Caki2 (cell line): Measurements from ENCODE around the gene ATP1A2. TPM values are rescaled to one million over a fixed set of nuclear protein-coding genes. Genes with fewer than 3 reads are reported as not detected.
"Not testable (repeated sequence)": the region's sequence is repeated elsewhere in the genome, so short reads cannot be mapped to it uniquely, and the experiment has no call there.

Experiments used
- DNase-seq: peaks from one replicate; pipeline ENCODE4 v3.0.0-alpha.2; 2015; ENCODE audit warnings: low read depth
- in situ Hi-C: cut with HindIII; loops from 2 replicates; pipeline ENCODE4 v1.10.0; 2016; ENCODE audit warnings: low sequenced_read_pairs, low pct_unique_long_range_greater_than_20kb, mixed read lengths
- total RNA-seq: library from RNA; depleted of rRNA; stranded (reverse); fragments of >200 nt; shearing (Covaris generic); gene quantifications from 2 replicates; pipeline ENCODE4 v1.2.3, GENCODE V29; 2014; ENCODE audit warnings: low replicate concordance

Gene ATP1A2
- total RNA-seq, 1 experiment from 2014 or later, result not detected

DNA sequence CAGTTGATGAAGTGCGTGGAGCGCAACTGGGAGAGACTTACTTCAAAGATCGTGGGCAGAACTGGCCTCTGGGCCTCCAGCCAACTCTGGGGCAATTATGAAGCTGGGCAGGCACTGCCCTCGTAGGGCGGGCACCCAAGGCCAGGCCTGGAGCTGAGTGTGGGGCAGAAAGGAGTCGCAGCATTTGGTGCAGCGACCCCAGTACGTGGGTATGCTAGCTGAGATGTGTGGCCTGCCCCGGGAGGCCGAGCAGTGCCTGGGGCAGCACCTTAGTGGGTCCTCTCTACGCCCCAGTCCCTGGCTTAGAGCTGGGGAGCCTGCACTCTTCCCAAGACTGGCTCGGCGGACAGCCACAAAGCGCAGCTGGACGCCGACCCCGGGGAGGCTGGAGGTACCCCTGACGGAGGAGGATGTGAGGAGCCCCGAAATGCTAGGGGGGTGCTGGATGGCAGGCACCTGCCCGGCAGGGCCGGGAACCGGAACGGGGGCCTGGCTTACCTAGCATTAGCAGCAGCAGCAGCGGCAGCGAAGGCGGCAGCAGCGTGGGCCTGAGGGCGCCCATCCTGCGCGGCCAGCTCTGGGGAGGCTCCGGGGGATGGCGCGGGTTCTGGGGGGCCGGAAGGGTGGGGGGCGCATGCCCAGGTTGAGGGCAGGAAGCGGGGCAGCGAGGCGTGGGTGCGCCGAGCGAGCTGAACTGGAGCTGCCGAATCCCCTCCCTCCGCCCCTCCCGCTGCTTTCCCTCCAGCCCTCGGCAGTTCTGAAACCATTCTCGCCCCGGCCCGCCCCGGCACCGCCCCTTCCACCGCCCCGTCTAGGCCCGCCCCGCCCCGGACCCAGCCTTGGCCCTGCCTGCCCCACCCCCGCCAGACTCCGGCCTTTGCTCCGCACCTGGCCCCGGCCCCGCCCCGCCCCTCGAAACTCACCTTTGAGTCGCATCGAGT, 17.4 kb upstream of the ATP1A2 start, which contains the start of gene IGSF8:
IGSF8 (minus strand) TSS at position 709 of the 941 bp plus-strand sequence; CDS start at position 562, 147 bp downstream.
- in situ Hi-C loops, result no loop called here
- peak; percentile 43 for DNase-seq

DNA sequence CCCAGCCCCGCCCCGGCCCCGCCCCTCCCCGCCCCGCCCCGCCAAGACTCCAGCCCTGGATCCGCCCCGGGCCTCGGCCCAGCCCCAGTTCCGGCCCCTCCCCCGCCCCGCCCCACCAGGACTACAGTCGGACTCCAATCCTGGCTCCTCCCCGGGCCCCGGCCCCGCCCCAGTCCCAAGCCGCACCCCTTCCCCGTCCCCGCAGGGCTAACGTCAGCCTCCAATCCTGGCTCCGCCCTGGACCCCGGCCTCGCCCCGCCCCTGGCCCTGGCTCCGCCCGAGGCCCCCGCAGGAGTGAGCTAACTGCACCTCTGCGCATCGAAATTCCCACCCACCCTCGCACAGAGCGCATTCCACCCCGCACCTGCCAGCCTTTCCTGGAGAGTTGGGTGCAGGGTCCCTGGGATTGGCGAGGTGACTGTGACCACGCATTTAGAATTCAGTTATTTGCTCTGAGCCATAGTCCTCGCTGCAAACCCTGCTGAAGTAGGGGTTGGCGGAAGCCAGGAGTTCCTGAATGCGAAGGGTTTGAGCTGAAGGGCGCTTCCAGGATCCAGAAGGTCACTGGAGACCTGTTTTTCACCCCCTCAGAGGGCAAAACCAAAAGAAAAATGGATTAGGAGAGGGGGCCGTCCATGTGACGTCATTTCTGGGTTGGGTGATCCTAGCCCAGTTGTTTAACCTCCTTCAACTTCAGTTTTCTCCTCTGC, 16.6 kb upstream of the ATP1A2 start:
- peak; percentile 64 for DNase-seq
- in situ Hi-C loops, result no loop called here

DNA sequence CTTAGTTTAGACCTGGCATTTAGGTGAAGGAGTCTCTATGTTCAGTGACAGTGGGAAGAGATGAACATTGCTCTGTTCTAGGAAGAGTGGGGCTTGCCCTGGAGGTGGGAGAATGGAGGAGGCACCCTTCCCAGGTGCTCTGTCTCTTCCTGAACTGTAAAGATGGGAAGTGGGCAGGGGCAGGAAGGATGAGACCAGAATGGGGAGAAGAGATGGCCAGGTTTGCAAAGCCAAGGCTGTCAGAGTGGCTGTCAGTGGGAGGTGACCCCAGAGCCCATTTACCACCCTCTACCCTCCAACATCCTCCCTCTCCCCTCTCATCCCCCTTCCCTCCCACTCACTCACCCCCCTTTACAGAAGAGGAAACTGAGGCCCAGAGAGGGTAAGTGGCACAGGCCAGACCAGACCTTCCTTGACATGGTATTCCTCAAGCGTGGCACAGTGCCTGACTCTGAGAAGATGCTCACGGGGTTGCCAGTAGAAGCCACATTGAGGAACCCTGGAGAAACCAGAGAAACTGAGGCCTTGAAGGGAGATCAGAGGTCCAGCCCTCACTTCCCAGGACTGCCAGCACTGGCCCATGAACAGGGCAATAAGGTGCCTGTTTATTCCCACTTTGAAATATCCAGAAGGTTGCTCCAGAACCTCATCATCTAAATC, 15.7 kb upstream of the ATP1A2 start:
- in situ Hi-C loops, result loop anchor here (10.0 kb wide), 1 partner anchor 105 kb away; the partner anchor contains the start of gene PEA15
- no peak for DNase-seq

DNA sequence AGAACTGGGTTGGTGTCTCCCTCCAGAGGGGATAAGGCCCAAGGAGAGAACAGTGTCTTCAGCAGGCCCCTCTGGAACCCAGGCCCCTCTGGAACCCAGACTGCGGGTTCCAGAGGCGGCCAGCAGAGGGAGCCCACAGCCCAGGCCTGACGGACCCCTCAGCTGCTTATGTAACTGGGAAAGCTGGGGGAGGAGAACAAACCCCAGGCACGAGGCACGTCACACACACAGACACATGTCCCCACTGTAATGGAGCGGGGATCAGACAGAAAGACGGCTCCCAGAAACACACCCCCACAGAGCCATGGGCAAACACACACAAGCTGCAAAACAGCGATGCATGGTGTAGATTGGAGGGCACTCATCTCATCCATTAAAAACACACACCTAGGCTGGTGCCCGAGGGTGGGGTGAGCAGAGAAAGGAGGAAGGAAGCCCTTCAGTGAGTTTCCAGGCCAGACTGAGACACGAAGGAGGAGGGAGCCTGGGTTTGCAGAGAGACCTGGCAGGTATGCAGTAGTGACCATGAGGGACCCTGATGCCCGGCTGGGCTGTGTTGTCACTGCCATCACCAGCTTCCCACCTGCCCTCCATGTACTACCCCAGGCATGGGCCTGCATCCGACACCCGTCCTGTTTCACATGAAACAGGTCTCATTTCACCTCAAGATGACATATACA, 14.4 kb upstream of the ATP1A2 start:
- in situ Hi-C loops, result loop anchor here (10.0 kb wide), 1 partner anchor 104 kb away; the partner anchor contains the start of gene PEA15
- DNase-seq, result peak; percentile 77

DNA sequence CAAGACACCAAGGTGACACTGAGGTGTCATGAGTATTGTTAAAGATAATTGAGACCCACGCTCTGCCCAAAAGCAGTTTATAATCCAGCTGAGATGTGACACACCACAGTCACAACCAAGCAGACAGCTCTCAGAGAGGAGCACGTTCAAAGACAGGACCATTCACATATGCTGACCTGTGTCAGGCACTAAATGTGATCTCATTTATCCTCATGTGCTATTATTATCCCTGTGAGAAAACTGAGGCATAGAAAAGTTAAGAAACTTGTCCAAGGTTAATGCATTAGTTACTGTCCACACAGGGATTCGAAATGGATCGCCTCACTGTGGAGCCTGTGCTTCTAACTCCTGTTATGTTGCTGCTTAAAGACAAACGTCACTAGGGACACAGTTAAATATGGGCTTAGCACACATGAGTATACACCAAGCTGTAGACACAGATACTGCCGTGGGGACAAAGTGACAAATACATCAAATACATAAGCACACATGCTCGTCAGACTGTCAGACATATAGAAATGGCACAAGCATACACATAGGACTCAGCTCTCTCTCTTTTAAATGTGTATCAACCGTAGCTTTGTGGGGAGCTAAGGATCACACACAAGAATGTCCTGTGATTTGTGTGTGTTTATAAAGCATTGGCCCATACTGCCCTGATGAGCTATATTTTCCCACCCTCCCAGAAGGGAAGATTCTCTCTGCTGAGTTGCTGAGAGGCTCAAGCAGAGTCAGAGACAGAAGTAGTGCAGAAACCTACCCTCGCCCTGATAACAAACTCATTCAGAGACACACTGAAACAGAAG, 13.6 kb upstream of the ATP1A2 start:
- in situ Hi-C loops, result loop anchor here (10.0 kb wide), 1 partner anchor 103 kb away; the partner anchor contains the start of gene PEA15

DNA sequence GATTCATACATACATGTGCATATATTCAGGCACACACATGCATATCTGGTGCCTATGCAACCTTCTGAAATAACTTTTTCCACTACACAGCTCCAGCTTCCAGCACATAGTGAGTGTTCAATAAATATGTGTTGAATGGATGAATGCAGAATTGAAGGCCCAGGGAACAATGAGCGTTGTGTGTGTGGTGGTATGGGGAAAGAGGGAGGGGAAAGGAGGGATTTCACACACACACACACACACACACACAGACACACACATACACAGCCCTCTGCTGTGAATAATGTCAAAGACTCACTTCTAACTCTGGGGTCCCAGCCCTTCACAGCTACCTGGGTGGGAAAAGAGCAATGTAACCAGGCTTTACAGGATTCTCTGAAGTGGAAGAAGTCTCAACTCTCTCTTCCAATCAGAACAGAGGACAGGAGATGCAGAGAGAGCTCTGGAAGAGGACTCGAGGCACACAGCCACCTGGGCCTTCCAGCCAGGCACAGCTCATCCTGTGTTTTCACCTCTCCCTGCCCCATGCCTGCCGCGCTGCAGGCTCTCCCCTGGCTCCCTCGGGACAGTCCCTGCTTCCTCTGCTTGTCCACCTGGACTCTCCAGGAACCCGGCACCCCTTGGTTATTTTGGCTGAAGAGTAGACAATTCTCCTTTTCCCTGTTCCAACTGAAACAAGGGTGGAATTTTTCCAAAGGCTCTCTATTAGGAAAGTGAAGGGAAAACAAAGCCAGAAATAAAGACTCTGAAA, 11.7 kb upstream of the ATP1A2 start:
- no peak for DNase-seq
- in situ Hi-C loops, result loop anchor here (10.0 kb wide), 1 partner anchor 101 kb away; the partner anchor contains the start of gene PEA15

More for the DNA sequence above, 13.6 kb upstream of the ATP1A2 start:
- no peak for DNase-seq

DNA sequence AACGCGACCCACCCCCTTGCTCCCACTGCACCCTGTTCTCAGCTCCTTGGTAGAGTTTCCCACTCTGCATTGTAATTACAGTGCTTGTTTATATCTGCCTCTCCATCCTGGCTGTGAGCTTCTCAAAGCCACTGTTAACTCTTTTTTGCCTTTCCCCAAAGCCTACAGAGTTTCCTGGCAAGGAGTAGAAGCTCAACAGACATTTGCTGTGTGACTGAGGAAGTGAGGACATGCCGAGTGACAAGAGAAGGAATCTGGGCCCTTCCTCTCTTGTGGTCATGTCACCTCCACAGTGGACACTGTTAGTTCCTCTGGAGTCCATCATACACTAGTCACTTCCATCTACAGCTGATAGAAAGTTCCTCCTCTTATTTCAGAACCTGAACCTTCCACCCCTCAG, 11.1 kb upstream of the ATP1A2 start:
- DNase-seq, result no peak
- in situ Hi-C loops, result loop anchor here (10.0 kb wide), 1 partner anchor 100 kb away; the partner anchor contains the start of gene PEA15

DNA sequence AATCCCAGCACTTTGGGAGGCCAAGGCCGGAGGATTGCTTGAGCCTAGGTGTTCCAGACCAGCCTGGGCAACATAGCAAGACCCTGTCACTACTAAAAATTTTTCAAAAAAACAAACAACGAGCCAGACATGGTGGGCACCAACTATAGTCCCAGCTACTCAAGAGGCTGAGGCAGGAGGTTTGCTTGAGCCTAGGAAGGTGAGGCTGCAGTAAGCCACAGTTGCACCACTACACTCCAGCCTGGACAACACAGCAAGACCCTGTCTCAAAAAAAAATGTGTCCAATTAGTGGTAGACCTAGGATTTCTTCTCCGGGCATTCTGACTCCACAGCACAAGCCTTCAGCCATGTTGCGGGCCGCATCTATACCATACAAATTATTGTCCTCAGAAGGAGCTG, 10.4 kb upstream of the ATP1A2 start:
- in situ Hi-C loops, result loop anchor here (10.0 kb wide), 1 partner anchor 100 kb away; the partner anchor contains the start of gene PEA15
- DNase-seq, result no peak

DNA sequence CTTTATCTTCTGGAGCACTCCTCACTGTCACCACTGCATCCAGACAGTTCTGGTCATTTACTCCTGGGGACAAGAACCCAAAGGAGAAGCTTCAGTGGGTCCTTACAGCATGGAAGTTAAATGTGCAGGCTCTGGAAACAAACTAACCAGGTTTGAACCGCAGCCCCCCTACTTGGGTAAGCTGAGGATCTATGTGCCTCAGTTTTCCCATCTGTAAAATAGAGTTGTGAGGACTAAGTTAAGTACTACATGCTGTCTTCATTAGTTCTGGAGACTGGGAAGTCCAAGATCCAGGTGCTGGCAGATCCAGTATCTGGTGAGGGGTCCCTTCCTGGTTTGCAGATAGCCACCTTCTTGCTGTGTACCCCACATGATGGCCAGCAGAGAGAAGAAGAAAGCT, 8.0 kb upstream of the ATP1A2 start:
- in situ Hi-C loops, result loop anchor here (10.0 kb wide), 1 partner anchor 97 kb away; the partner anchor contains the start of gene PEA15
- DNase-seq, result no peak

DNA sequence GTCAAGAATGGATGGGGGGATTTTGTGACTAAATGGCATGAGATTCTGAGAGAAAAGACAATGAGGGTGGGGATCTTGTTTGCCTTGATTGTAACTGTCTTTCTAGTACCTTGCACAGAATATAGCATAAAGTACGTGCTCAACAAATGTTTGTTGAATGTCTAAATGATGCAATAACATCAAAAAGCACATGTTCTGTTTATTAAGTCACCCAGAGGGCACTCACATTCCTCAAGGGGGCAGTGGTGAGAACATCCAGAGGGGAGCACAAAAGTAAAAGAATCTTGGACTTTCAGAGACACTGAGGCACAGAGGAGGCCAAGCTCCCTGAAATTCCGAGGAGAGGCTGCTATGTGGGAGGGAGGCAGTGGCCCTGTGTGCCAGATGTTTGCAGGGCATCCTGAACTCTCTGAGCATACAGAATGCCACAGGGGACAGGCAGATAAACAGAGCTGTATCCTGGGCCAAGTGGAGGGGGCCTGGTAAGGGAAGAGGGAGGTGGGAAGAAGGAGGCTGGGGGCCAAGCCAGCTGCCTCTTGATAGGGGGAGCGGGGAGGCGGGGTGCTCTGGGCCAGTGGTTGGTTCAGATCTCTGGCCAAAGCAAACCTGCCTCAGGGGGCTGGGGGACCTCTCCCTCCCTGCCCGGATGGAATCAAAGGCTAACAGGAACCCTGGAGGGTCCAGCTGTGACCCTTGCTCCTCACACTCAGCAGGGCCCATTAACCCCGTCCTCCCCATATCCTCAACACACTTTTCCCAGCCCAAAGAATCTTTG, 6.5 kb upstream of the ATP1A2 start:
- DNase-seq, result peak; percentile 25
- in situ Hi-C loops, result loop anchor here (10.0 kb wide), 1 partner anchor 96 kb away; the partner anchor contains the start of gene PEA15

DNA sequence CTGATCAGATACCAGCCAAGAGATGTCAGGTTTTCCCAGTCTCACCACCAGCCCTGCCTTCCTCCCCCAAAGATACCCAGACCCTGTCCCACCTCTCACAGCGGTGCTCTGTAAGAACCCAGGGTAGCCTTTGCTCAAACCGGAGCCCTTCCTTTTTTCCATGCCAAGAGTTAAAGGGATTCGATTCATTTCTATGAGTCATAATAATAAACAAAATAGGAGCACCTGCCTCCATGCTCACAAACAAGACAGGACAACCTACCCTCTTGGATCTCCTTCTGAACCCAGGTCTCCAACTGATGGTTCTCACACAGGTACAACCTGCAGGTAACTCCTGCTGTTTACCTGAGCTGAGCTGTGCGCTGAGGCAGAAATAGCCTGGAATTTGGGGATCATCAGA, 5.9 kb upstream of the ATP1A2 start:
- in situ Hi-C loops, result loop anchor here (10.0 kb wide), 1 partner anchor 95 kb away; the partner anchor contains the start of gene PEA15
- DNase-seq, result no peak

DNA sequence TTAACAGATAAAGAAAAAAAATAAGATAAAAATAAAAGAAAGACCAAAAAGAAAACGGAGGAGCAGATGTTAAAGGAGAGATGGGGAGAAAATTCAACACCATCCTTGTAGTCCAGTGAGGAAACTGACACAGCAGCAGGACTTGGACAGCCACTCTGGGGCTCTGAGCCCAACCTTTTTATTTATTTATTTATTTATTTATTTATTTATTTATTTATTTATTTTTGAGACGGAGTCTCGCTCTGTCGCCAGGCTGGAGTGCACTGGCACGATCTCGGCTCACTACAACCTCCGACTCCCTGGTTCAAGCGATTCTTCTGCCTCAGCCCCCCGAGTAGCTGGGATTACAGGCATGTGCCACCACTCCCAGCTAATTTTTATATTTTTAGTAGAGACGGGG, 4.1 kb upstream of the ATP1A2 start:
- in situ Hi-C loops, result not testable (repeated sequence)

DNA sequence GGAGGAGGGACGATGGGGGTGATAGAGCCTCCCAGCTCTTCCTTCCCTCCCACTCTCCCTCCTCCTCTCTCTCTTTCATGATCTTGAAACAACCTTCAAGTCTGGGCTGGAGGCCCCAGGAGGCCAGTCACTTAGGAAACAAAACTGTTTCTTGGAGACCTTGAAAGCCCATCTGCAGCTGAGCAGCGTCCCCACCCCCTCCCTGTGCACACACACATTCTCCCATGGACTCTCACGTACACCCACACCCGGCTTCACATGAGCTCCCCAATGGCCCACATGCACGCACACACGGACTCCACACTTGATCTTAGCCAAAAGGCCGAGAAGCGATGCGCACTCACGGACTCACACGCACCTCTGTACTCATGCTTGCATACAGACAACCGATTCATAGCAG, 3.2 kb upstream of the ATP1A2 start:
- in situ Hi-C loops, result no loop called here
- no peak for DNase-seq

More for the DNA sequence above, 4.1 kb upstream of the ATP1A2 start:
- not testable (repeated sequence) for DNase-seq

DNA sequence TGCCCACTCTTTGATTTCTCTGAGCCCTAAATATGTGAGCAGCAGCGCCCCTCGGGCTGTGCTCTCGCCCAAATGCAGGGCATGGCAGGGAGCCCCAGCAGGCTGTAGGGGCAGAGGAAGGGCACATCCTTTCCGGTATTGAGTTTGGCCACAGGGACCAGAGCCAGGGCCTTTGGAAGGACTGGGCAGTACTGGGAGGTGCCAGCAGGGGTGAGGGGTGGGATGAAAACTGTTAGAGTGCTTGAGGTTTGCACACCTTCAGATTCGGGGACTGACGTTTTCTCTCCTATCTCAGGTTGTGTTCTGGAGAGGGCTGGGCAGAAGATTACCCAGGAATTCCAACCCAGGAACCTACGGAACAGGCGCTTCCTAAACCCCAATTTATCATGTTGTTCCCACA, 2.2 kb upstream of the ATP1A2 start:
- no peak for DNase-seq
- in situ Hi-C loops, result no loop called here

DNA sequence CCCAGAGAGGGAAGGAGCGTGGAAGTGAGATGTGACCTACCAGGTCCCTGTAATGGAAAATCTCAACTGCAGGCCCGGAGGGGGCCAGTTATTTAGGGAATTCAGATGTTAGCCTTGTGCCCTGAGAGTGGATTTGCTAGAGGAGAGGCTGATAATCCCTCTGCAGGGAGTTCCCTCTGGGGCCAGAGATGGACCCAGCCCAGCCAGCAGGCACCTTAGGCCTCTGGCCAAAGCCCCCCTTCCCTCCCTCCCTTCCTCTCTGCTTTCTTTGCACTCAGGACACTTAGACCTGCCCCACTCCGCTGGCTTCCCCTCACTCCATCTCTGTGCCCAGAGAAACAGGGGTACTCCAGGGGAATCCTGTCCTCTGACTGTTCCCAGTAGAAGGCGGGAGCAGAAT, 1.5 kb upstream of the ATP1A2 start:
- in situ Hi-C loops, result no loop called here
- DNase-seq, result no peak
